Uterus (tissue), 4 donors: ENCODE measurements around the gene REV3L. TPM values are rescaled to one million over a fixed set of nuclear protein-coding genes. Genes with fewer than 3 reads are reported as not detected.
"Not testable (repeated sequence)": the region's sequence is repeated elsewhere in the genome, so short reads cannot be mapped to it uniquely, and the experiment has no call there.

Experiments
- DNase-seq, 2 donors: peaks; one replicate each; pipeline ENCODE4 v3.0.0-alpha.2; 2019 to 2020
- H3K27ac ChIP-seq, 2 donors: fragments of 200-600 bp; sonication (generic); 1 replicate in 1 of 2; 2 replicates in 1 of 2; pipeline ENCODE4 v1.5.1; 2016 to 2018
- H3K27me3 ChIP-seq, 2 donors: fragments of 200-600 bp; sonication (generic); one replicate each; pipeline ENCODE4 v1.5.1; 2018 to 2019; ENCODE audit warnings: control low read depth in 1 of 2
- H3K36me3 ChIP-seq, 2 donors: fragments of 200-600 bp; sonication (generic); one replicate each; pipeline ENCODE4 v1.5.1; 2019; ENCODE audit warnings: control low read depth in 1 of 2
- H3K4me1 ChIP-seq, 2 donors: fragments of 200-600 bp; sonication (generic); one replicate each; pipeline ENCODE4 v1.5.1; 2018 to 2019; ENCODE audit warnings: control low read depth in 1 of 2
- H3K4me3 ChIP-seq, 2 donors: fragments of 200-600 bp; sonication (generic); 1 replicate in 1 of 2; 2 replicates in 1 of 2; pipeline ENCODE4 v1.5.1; 2018 to 2019; ENCODE audit warnings: mild to moderate bottlenecking in 1 of 2
- H3K9me3 ChIP-seq, 2 donors: fragments of 200-600 bp; sonication (generic); one replicate each; pipeline ENCODE4 v1.5.1; 2019; ENCODE audit warnings: control low read depth in 1 of 2
- POLR2A ChIP-seq, 2 donors: fragments of 450-650 bp; IDR thresholded peaks; one replicate each; pipeline ENCODE4 v1.6.1; 2016; ENCODE audit warnings: antibody characterized with exemption in 2 of 2, mild to moderate bottlenecking in 1 of 2, moderate library complexity in 1 of 2
- intact Hi-C: fragments of 100-400 bp; cut with DNase I; formaldehyde crosslinking; loops from one replicate; pipeline ENCODE4 v1.15.1; 2023; ENCODE audit warnings: low total_unique reads
- total RNA-seq, 4 donors: library from RNA; depleted of rRNA in 3 of 4; stranded (reverse); fragments of >200 nt in 3 of 4; gene quantifications; one replicate each; pipeline versions ENCODE4 v1.1.0 to v1.2.4, GENCODE V29; 2014 to 2023
- TF ChIP-seq, protein P1 (sequence below), 4 experiments: fragments of 200-600 bp in 2 of 4; fragments of 450-650 bp in 2 of 4; sonication (generic) in 2 of 4; IDR thresholded peaks; one replicate each; pipeline ENCODE4 v1.5.1; 2016 to 2019; ENCODE audit warnings: antibody characterized with exemption in 4 of 4, mild to moderate bottlenecking in 2 of 4, moderate library complexity in 1 of 4
- donor health status: DM: yes; HTN: yes; CAD: no.

Gene REV3L
- total RNA-seq, 4 donors from 2014 or later, result 67.9 to 318 (median 127) TPM

DNA sequence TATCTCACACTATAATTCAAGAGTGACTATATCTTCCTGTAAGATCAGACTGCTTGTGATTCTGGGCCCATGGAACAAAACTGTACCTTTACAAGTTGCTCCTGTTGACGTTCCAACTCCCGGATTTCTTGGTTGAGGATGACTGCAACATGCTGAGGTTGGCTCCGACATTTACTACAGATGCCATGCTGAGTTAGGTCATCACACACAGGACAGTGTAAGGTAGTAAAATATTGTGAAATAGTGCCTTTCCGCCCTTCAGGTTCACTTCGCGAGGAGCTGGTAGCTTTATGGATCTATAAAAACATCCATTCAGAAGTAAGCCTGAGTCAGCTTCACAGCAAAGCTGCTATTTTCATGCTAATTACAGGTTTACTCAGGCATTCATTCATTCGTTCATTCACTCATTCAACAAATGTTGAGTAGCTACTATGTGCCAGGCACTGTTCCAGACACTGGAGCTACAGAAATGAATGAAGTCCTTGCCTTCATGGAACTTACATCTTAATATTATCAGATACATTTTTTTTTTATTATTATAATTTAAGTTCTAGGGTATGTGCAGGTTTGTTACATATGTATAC lies 175.7 kb downstream of the REV3L start:
- Histone ChIP-seq H3K4me3 (no peak overlapping the region), H3K27me3 (no peaks in the 10 kb centered on the region), H3K9me3 (peaks cover 0 to 6% of the 10 kb centered on the region in 2 donors), H3K4me1 (no peaks in the 10 kb centered on the region), H3K27ac (no peak overlapping the region), H3K36me3 (no peaks in the 10 kb centered on the region)
- intact Hi-C loops, result no loop called here
- no peak for DNase-seq
- TF ChIP-seq, protein P1, sequence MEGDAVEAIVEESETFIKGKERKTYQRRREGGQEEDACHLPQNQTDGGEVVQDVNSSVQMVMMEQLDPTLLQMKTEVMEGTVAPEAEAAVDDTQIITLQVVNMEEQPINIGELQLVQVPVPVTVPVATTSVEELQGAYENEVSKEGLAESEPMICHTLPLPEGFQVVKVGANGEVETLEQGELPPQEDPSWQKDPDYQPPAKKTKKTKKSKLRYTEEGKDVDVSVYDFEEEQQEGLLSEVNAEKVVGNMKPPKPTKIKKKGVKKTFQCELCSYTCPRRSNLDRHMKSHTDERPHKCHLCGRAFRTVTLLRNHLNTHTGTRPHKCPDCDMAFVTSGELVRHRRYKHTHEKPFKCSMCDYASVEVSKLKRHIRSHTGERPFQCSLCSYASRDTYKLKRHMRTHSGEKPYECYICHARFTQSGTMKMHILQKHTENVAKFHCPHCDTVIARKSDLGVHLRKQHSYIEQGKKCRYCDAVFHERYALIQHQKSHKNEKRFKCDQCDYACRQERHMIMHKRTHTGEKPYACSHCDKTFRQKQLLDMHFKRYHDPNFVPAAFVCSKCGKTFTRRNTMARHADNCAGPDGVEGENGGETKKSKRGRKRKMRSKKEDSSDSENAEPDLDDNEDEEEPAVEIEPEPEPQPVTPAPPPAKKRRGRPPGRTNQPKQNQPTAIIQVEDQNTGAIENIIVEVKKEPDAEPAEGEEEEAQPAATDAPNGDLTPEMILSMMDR (IDR thresholded peaks at IDR 0.05), result no peak
- TF ChIP-seq POLR2A (IDR thresholded peaks at IDR 0.05), result no peak

DNA sequence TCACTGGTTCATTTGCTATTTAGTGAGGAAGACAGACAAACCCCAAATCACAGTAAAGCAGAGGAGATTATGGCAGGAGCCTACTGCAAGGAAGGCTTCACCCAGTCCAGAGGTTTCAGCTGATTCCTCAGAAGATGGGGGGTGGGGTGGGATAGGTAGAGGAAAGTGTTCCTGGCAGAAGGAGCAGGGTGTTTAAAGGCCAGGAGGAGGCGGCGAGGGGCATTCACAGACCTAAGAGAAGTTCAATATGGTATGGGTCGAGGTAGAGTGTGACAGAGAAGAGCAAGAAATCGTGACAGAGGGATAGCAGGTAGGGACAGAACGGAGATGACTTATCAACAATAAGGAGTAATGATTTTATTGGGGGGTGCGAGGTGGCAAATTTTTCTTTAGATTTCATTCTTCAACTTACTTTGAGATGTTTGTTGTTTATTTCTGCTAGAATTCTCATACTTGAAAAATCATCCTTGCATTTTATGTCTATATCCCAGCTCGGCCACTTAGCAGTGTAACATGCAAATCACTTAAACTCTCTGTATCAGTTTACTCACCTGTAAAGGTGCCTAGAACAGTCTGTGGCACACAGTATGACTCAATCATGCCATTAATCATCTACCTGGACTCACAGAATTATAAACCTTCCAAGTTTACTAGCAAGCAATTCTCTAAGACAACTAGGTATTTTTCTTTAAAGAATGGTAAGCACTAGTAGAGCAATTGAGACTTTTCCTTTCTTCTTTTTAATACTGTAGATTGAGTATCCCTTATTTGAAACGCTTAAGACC lies 176.7 kb downstream of the REV3L start:
- no peak overlapping the region for H3K4me3 ChIP-seq
- no peaks in the 10 kb centered on the region for H3K4me1 ChIP-seq
- DNase-seq, result no peak
- no peak overlapping the region for H3K27ac ChIP-seq
- TF ChIP-seq POLR2A (IDR thresholded peaks at IDR 0.05), result no peak
- TF ChIP-seq, protein P1 (IDR thresholded peaks at IDR 0.05), result no peak
- H3K9me3 ChIP-seq, result peaks cover 0 to 6% of the 10 kb centered on the region in 2 donors
- H3K27me3 ChIP-seq, result no peaks in the 10 kb centered on the region
- intact Hi-C loops, result no loop called here
- H3K36me3 ChIP-seq, result no peaks in the 10 kb centered on the region

DNA sequence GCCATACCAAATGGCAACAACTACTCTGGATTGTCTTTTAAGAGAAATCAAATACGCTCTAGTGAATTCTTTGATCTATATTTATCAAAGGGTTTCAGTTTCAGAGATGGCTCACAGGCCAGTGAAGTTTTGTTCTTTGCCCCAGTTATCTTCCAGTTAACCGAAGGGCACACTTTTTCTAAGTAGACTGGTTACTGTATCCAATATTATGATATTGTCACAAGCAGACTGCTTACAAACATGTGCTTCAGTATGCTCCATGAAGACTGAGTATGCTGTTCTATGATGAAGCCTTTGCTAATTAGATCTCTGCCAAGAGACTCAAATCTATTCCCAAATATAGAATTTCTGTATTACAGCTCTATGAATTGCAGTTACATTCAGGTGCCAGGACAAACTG lies 181.1 kb downstream of the REV3L start:
- Histone ChIP-seq H3K36me3 (no peaks in the 10 kb centered on the region), H3K9me3 (peaks cover 0 to 3% of the 10 kb centered on the region in 2 donors), H3K4me3 (no peak overlapping the region), H3K4me1 (no peaks in the 10 kb centered on the region), H3K27me3 (no peaks in the 10 kb centered on the region), H3K27ac (no peak overlapping the region)
- TF ChIP-seq, protein P1 (IDR thresholded peaks at IDR 0.05), result no peak
- no peak for DNase-seq
- intact Hi-C loops, result no loop called here

DNA sequence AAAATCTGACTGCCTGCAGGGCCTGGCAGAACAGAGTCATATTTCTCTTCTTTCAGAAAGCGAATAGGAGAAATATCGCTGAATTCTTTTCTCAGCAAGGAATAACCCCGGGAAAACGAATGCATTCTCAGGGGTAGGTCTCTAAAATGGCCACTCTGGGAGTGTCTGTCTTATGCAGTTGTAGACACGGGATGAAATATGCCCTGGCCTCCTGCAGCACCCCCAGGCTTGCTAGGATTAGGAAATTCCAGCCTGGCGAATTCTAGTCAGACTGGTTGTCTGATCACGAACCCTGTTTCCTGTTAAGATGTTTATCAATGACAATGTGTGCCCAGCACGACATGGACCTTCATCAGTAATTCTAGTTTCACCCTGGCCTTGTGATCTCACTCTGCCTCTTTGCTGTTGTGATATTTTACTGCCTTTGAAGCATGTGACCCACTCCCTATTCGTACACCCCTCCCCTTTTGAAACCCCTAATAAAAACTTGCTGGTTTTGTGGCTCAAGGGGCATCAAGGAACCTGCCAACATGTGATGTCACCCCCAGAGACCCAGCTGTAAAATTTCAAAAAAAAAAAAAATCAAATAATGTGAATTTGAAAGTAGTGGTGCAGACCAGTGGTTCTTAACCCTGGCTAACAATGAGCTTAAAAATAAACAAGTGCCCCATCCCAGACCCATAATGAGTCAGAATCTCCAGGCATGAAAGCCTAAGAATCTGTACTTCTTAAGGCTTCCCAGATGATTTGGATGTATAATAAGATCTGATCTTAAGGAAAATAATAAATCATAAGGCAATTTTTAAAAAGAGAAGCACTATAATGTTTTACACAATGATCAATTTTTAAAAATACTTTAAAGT lies 181.8 kb downstream of the REV3L start:
- not testable (repeated sequence) for DNase-seq, H3K27me3 ChIP-seq

GRCh38 chr6:111297776-111298175 lies 185.2 kb downstream of the REV3L start:
- intact Hi-C loops, result no loop called here
- no peak for DNase-seq
- TF ChIP-seq, protein P1 (IDR thresholded peaks at IDR 0.05), result no peak
- TF ChIP-seq POLR2A (IDR thresholded peaks at IDR 0.05), result no peak
- Histone ChIP-seq H3K4me3 (no peak overlapping the region), H3K36me3 (no peaks in the 10 kb centered on the region), H3K9me3 (peaks cover 0 to 3% of the 10 kb centered on the region in 2 donors), H3K4me1 (no peaks in the 10 kb centered on the region), H3K27me3 (no peaks in the 10 kb centered on the region), H3K27ac (no peak overlapping the region)

More for the DNA sequence above, 181.8 kb downstream of the REV3L start:
- H3K27ac ChIP-seq, H3K36me3 ChIP-seq, H3K4me1 ChIP-seq, intact Hi-C loops, H3K9me3 ChIP-seq, H3K4me3 ChIP-seq: not testable (repeated sequence)
